Measurements from ENCODE around the gene TBC1D8.

Gene TBC1D8

GRCh38 chr2:101109451-101110118 lies 41.6 kb downstream of the TBC1D8 start:
- DNase-seq, result peak; percentile 75

GRCh38 chr2:101108357-101108756 lies 42.8 kb downstream of the TBC1D8 start:
- no peak for DNase-seq

DNA sequence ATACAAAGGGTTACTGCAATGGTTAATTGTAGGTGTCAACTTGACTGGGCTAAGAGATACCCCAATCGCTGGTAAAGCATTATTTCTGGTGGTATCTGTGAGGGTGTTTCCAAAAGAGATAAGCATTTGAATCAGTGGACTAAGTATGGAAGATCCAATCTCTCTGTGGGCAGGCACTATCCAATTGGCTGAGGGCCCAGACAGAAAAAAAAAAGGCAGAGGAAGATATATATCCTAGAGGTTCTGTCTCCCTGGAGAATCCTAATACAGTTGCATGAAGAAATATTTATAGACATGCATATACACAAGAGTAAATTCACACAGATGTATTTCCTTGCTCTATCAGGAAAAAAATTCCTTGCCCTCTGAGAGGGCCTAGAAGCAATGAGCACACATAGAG lies 43.9 kb downstream of the TBC1D8 start:
- peak; percentile 40 for DNase-seq

DNA sequence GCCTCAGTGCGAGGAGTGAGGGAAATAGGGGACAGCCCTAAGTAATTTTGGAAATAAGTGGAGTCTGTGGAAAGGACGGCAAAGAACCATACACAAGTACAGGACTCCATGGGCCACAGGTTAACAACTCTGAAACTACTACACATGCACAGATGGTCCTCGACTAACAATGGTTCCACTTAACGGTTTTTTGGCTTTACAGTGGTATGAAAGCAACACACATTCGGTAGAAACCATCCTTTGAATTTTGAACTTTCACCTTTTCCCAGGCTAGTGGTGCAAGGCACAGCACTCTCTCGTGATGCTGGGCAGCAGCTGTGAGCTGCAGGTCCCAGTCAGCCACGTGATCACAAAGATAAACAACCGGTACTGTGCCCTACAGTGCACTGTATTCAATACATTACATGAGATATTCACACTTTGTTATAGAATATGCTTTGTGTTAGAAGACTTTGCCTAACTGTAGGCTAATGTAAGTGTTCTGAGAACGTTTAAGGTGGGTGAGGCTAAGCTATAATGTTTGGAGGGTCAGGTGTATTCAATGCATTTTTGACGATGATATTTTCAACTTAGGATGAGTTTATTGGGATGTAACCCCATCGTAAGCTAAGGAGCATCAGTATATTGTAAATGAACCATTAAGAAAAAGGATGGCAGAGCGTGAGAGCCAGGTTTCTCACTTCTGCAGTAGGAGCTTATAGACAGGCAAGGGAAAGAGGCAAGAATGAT lies 44.6 kb downstream of the TBC1D8 start:
- peak; percentile 55 for DNase-seq

GRCh38 chr2:101105654-101106053 lies 45.5 kb downstream of the TBC1D8 start:
- DNase-seq, result no peak

DNA sequence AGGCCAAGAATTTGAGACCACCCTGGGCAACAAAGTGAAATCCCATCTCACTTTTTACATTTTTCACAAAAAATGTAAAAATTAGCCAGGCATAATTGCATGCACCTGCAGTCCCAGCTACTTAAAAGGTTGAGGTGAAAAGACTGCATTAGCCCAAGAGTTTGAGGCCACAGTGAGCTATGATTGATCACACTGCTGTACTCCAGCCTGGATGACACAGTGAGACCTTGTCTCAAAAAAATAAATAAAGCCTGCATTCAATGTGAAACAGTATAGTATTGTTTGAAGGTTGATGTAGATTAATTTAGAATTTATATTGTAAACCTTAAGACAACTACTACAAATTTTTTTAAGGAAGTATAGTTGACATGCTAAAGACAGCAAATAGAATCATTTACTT lies 53.5 kb downstream of the TBC1D8 start:
- no peak for DNase-seq

DNA sequence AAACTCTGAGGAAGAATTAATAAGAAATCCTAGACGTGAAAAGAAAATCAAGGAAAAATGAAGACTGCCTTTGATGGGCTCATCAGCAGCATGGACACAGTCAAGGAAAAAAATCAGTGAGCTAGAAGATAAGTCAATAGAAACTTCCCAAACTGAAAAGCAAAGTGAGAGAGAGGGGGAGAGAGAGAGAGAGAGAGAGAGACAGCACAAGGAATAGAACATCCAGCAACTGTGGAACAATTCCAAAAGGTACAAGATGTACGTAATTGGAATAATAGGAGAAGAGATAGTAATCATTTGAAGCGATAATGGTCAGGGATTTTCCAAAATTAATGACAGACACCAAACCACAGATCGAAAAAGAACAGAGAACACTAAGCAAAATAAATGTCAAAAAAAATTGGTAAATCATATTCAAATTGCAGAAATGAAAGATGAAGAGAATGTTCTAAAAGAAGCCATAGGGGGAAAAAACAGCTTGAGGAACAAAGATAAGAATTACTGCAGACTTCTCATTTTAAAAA lies 54.5 kb downstream of the TBC1D8 start:
- peak; percentile 17 for DNase-seq

GRCh38 chr2:101094351-101094750 lies 56.8 kb downstream of the TBC1D8 start:
- no peak for DNase-seq

- DNase-seq, result no peak
Observed at GRCh38 chr2:101089942-101090799, 61.0 kb downstream of the TBC1D8 start.

DNA sequence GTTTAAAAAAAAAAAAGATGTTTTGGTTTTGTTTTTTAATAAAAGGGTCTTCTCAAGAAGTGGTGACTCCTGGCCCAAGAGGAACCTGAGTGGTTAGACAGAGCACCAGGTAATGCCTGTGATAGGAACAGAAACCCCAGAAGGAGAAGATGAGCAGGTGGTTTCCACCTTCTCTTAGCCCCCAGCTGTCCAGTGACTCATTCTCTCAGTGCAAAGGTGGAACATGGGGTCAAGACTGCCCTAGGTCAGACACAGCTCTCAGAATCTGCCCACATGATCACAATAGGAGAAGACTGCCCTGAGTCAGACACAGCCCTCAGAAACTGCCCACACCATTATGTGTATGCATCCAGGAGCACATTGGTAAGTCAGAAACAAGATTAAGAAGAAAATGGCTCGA lies 61.8 kb downstream of the TBC1D8 start:
- DNase-seq, result no peak

- no peak for DNase-seq
Observed at GRCh38 chr2:101087638-101088037, 63.5 kb downstream of the TBC1D8 start.

DNA sequence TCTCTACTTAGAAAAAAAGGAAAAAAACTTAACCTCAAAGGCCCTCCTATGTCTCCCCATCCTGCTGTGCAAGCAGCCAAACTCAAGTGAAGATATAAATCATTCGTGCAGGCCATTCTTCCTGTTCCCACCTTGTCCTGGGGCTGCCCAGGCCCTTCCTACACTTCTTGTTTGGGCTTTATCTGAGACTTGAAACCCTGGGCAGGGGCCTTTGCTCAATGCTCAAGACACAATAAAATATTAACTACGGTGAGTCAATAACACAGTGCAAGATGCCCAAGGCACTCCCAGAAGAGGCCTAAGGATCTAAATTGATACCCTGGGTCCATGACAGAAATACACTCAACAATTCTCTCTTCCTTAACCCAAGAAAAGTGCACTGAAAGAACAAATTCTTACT lies 67.6 kb downstream of the TBC1D8 start:
- no peak for DNase-seq

DNA sequence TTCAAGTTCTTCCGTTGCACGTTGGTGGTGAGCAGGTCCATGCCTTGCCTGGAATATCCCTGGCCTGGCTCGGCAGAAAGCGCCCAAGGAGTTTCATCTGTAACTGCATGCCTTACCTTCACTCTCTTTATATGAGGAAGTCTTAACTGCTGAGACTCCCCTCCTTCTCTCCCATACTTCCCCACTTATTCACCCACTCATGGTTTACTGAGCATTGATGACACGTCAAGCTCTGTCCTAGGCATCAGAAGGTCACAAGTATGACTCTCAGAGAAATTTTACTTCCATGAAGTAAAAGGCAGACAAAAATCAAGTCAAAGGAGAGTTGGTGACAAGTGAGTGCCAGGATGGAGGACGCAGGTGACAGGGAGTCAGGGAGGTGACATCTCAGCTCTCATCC lies 68.2 kb downstream of the TBC1D8 start:
- no peak for DNase-seq

GRCh38 chr2:101081375-101081907 lies 69.7 kb downstream of the TBC1D8 start:
- no peak for DNase-seq

DNA sequence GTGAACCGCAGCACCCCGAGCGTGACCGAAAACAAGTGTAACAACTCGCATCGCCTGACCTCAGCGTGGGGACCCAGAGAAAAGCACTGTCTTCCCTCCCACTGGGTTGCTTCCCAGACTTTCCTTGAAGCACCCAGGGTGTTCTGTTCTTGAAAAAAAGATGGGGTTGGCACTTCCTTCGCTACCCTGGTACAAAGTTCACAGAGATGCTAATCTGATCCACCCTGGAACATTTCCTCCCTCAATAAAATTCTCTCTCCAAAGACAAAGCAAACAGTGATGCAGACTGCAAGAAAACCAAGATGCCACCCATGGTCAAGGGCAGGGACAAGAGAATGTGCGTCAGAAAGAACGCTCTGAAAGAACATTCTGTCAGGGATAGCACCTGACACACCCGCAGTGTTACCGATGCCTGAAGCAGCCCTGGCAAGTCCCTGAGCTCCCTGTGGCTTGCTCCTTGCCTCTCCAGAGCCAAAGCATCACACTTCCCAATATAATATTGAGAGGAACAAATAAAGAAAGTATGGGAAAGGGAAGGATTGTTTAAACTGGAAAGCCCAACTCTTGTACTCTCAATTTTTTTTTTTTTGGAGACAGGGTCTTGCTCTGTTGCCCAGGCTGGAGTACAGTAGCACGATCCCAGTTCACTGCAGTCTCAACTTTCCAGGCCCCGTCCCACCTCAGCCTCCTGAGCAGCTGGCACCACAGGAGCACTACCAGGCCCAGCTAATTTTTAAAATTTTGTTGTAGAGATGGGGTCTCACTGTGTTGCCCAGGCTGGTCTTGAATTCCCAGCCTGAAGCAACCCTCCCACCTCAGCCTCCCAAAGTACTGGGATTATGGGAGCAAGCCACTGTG lies 70.7 kb downstream of the TBC1D8 start:
- no peak for DNase-seq

DNA sequence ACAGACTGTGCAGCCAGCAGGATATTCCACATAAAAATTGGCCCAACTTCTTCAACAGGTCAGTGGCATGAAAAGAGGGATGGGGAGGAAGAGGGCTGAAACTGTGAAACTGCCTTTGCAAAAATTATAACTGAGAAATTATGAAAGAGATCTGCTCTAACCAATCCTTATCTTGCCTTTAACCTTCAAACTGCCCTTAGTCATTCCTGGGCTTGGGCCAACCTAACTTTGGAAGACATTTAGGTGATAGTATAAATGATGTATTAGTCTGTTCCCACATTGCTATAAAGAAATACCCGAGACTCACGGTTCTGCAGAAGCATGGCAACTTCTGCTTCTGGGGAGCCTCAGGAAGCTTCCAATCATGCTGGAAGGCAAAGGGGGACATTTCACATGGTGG lies 74.6 kb downstream of the TBC1D8 start:
- DNase-seq, result no peak

- no peak for DNase-seq
Observed at GRCh38 chr2:101064868-101065549, 86.2 kb downstream of the TBC1D8 start.

DNA sequence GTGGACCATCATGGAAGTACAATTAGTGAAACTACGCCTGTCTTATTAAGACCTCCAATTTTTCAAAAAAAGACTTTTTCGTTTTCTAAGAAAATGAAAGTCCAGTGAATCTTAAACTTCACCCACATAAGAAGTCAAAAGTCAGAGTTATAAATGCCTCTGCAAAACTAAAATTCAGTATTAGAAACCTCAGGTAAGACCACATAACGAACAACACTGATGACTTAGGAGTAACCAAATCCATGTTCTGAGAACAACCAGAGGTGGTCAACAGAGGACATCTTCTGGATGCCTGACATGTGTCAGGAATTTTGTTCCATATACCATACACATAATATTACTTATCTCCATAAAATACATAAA lies 86.7 kb downstream of the TBC1D8 start:
- no peak for DNase-seq

- DNase-seq, result no peak
Observed at GRCh38 chr2:101064125-101064502, 87.1 kb downstream of the TBC1D8 start.

GRCh38 chr2:101063352-101064124 lies 87.6 kb downstream of the TBC1D8 start:
- no peak for DNase-seq

GRCh38 chr2:101058386-101058785 lies 92.8 kb downstream of the TBC1D8 start:
- no peak for DNase-seq
